Fibroblast of pulmonary artery (primary cell): Measurements from ENCODE around the gene SYCP2.

ENCODE experiments used
- DNase-seq: peaks from one replicate; pipeline ENCODE4 v3.0.0-alpha.2; 2010; ENCODE audit warnings: low read depth
- H3K4me3 ChIP-seq: replicated peaks from 2 replicates; pipeline ENCODE4 v1.5.1; 2011; ENCODE audit warnings: low read depth, mild to moderate bottlenecking, control low read depth, low read length, moderate library complexity
- TF ChIP-seq, protein P1 (sequence below): IDR thresholded peaks from 2 replicates; pipeline ENCODE4 v1.5.1; 2011; ENCODE audit warnings: mild to moderate bottlenecking, control low read depth, low read length, inconsistent platforms; ENCODE audit errors: missing control alignments

Gene SYCP2

GRCh38 chr20:59814840-59815340 lies 118.5 kb downstream of the SYCP2 start:
- TF ChIP-seq, protein P1, sequence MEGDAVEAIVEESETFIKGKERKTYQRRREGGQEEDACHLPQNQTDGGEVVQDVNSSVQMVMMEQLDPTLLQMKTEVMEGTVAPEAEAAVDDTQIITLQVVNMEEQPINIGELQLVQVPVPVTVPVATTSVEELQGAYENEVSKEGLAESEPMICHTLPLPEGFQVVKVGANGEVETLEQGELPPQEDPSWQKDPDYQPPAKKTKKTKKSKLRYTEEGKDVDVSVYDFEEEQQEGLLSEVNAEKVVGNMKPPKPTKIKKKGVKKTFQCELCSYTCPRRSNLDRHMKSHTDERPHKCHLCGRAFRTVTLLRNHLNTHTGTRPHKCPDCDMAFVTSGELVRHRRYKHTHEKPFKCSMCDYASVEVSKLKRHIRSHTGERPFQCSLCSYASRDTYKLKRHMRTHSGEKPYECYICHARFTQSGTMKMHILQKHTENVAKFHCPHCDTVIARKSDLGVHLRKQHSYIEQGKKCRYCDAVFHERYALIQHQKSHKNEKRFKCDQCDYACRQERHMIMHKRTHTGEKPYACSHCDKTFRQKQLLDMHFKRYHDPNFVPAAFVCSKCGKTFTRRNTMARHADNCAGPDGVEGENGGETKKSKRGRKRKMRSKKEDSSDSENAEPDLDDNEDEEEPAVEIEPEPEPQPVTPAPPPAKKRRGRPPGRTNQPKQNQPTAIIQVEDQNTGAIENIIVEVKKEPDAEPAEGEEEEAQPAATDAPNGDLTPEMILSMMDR = no peak
- DNase-seq = no peak
- H3K4me3 ChIP-seq = no peak overlapping the region

DNA sequence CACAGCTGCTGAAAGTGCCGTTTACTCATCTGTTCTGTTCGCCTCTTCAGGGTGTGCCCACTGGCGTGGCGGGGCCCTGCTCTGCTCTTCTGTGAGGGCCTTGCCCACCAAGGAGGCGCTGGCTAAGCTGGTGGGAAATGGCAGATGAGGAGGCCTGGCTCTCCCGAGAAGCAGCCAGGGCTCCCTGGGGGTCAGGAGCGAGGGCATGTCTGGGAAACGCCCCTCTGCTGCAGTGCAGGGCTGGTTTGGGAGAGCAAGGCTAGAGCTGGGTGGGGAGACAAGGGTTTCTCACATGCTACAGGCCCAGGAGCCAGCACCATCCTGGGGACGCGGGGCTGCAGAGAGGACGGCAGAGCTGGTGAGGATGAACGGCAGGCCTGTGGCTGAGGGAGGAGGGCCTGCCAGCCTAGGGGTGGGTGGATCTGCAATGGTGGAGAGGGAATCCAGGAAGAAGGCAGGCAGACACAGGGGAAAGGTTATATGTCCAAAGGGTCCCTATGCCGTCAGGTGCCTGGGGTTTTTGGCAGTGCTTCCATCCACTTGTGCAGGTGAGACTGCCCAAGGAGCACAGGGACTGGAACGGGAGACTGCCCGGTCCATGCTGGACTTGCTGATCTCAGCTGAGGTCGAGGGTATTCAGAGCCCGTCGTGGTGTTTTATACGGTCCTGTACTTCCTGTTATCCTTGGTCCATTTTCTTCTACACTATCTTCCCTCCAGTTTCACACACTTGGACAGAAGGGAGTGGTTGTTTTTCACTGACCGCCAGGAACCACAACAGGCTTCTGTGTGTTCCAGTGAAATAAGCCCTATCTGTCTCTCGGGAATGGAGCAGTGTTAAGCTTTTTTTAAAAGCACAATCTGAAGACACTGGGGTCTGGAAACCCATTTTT lies 119.2 kb downstream of the SYCP2 start:
- no peak for DNase-seq
- H3K4me3 ChIP-seq = no peak overlapping the region
- TF ChIP-seq, protein P1 = no peak
